GM18868 (cell line): ENCODE measurements around the gene NACC2.

ENCODE experiments used
- ATAC-seq: cut with Tn5 transposase; IDR thresholded peaks from one replicate; pipeline ENCODE4 v1.9.1; 2021; ENCODE audit warnings: mild to moderate bottlenecking, moderate library complexity; ENCODE audit not compliant: unreplicated experiment

The NACC2 gene

DNA sequence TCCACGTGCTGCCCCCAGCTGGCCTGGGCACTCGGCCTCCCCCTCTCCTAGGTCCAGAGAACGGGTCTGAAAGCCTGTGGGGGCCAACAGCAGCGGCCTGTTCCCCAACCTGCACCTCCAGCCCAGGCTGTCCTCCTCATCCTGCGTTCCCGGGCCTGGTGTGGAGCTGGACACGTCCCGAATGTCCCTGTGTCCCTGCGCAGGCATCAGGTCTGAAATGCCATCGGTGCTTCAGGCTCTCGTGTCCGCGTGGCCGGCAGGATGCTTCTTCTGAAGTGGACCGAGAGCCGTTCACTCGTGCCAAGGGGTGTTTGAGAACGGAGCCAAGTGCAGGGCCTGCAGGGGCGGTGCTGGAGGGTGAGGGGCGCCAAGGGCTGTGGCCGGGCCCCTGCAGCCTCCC lies 109.2 kb downstream of the NACC2 start:
- ATAC-seq, result no peak

DNA sequence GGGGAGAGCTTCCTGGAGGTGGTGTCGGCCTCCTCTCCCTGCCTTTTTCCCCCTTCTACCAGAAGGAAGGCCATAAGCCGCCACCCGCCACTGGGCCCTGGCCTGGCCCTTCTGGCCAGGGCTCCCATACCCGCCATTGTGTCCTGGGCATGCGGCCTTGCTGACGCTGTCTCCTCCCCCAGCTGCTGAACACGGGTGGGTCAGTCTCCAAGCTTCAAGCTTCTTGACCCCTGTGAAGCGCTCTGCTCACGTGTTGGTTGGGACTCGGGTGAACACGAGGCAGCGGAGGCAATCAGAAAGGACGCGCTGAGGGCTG lies 109.7 kb downstream of the NACC2 start:
- ATAC-seq, result no peak

DNA sequence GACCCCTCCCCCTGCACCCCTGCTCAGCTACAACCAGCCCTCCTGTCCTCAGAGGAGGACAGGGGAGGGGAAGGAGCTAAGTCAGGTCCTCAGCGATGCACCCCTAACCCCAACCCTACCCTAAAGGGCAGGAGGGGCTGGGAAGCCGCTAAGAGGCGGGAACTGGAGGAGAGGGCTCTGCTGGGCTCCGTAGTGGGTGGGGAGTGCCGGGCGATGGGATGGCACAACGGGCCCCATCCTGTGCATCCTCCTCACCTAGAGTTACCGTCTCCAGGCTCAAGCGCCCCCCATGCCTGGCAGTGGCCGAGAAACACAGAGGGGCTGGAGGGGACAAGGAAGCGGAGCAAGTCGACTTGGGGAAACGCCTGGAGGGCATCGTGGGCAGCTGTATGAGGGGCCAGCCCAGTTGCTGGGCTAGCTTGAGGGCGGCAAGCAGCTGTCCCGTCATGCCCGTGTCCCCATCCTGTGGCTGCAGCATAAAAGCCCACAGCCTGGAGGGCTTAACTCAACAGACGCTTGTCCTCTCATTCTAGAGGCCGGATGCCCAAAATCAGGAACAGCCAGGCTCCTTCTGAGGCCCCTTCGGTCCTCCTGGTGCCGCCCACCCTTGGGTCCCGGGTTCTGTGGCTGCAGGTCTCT lies 110.9 kb downstream of the NACC2 start:
- ATAC-seq, result no peak

DNA sequence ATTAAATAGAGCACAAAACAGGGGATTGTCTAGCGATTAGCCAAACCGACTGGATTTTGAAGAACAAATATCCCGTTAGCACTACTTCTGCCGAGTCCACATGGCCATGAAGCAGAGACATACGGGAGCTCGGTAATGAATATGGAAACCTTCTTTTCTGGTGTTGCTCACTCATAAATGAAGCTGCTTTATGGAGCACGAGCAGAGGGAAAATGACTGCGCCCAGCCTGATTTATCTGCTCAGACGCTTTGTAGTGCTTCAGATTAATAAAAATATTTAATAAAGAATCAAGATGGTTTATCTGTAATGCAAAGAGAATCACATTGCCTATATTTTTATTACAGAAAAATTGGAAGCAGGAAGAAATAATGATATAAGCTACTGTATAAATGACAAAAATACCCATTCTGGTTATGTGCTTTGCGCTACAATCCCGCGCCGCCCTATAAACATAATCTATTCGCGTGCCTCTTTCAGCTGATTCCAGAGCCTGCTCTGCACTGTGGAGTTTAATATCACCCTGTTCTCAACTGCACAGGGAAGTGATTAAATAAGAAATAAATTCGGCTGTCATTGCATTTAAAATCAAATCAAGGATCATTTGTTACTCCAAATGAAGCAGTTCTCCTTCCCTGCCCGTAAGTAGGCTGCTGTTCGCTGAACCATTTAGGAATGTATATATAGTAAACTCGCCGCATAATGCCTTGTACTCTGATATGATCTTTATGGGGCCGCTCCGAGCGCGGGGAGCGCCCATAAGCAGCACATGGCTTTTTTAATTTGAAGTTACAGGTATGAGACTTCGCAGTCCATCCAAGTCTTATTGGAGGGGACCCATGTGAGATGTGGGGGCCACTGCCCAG lies 111.6 kb downstream of the NACC2 start:
- ATAC-seq, result no peak

DNA sequence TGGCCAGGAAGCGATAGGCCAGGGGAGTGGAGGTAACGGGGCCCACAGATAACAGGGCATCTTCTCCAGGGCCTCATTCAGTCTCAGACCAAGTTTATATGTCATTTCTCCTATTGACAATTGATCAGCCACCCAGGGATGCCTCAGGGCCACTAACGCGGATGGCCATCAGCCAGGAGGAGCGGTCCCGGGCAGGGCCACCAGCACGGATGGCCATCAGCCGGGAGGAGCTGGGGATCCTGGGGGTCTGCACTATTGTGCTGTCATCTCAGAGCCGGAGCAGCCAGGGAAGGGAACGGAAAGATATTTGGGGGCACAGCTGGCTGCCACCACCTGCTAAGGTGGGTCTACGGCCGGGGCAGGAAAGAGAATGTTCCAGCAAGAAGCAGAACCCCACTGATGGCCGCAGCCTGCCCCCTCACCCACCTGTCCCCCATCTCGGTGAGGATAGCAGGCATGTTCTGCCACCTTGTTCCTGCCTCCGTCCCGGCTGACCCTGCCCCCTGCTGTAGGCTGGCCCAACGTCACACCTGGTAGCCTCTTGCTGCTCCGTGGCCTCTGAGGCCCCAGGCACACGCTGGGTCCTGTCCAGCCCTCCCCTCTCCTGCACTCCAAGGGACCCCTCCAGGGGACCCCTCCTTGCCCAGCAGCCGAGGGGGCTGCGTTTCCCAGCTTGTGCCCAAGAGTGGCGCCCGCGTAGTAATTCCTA lies 112.4 kb downstream of the NACC2 start:
- ATAC-seq, result no peak

DNA sequence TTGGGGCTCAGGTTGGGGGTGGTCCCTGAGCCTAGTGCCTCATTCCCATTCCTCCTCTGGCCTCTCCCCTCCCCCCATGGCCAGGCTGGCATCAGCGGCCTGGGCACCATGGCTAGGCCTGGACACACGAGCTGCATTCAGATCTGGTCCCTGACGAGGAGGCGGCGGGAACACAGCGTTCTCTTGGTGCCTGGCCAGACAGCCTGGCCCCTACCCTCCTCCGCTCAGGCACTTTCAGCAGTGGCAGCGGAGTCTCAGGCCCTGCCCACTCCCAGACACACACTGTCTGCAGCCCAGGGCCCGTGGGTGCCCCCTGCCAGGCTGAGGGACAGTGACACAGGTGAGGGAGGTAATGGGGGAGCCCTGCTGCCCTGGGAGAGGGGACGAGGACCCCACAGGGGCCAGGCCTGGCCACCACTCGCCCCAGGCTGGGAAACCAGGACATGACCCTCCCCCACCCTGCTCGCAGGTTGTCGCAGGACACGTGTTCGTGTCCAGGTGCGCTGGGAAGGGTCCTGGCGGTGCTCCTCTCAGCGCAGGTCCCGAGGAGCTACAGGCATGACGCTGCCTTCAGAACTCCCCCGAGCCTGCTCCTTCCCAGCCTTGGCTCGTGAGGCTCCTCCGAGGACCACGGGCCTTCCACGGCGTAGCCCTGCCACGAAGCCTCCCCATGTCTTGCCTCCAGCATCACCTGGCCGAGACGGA lies 114.0 kb downstream of the NACC2 start:
- no peak for ATAC-seq

DNA sequence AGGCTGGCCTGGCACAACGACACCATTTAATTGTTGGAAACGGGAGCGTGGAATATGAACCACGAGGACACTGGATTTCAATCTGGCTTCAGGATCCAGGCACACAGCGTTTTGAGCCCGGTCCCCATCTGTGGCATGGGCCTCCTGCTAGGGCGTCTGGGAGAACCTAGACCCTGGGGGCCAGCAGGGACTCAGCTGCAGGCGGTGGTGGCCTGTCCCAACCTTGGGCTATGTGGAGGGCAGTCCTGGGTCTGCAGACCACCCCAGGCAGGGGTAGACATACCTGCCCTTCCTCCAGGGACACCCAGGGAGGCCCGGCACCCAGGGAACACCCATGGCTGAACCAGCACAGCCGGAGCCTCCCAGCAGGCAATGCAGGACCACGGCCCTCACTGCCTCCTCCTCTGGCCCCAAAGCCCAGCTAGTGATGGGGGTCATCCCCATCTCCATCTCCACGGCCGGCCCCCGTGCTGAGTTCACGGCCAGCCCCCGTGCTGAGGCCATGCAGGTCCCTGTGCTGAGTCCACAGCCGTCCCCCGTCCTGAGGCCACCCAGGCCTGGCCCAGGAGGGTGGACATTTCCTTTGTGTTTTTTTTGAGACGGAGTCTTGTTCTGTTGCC lies 115.4 kb downstream of the NACC2 start:
- no peak for ATAC-seq

DNA sequence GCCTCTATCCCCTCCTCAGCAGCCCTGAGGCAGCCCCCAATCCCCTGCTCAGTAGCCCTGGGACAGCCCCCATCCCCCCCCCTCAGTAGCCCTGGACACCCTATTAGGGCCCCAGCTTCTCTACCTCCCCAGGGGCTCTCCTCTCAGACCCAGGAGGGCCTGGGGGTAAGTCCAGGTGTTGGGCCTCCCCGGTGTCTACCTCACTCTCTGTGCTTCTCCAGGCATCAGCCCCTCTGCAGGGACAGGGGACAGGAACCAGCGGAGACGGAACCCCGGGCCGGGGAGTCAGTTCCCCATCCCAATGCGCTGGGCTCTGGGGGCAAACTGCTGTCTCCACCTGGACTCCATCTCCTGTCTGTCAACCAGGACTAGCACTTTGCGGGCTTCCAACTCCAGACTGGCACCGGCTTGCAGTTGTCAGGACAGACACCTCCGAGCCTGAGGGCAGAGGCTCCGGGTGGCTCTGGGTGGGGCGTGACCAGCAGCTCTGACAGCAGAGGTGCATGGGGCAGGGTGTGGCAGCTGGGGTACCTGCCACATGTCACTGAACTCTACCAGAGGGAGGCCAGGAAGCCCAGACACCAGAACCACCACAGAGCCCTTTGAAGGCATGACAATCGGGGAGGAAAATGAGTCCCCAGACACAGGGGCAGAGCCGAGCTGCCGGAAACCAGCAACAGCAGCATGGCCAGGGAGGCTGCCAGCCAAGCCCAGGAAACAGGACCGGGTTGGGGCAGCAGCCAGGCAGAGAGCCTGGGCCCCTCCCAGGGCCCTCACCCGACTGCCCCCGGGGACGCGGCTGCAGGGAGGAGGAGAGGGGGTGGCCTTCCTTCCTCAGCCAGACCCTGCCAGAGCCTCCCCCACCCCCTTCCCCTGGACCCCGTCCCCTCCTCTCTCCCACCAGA lies 116.2 kb downstream of the NACC2 start:
- no peak for ATAC-seq

DNA sequence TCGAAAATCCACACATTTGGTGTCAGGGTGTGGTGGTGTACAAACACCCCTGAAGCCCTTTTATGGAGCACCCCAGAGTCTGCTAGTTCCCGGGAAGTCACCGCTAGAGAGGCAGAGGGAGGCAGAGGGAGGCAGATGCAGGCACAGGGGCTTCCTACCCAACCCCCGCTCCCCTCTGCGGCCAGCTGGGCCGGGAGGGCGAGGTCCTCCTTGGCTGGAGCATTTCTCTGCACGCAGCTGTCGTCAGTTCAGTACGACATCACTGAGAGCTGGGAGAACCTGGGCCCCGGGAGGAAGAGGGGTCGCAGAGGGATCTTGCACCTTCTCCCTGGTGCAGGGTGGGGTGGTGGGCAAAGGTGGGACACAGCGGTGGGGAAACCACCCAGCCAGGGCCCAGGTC lies 118.1 kb downstream of the NACC2 start:
- no peak for ATAC-seq

DNA sequence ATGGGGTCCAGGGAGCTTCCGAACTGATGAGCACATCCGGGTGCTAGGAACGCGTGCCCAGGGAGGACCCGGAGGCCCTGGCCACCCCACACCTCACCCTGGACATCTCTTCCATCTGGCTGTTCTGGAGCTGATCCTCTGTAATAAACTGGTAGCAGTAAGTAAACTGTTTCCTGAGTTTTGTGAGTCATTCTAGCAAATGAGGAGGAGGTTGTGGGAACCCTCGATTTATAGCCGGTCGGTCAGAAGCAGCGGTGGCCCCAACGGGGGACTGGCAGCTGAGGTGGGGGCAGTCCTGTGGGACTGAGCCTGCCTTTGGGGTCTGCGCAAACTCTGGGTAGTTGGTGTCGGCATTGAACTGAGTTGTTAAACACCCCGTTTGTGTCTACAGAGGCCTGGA lies 118.6 kb downstream of the NACC2 start:
- no peak for ATAC-seq

DNA sequence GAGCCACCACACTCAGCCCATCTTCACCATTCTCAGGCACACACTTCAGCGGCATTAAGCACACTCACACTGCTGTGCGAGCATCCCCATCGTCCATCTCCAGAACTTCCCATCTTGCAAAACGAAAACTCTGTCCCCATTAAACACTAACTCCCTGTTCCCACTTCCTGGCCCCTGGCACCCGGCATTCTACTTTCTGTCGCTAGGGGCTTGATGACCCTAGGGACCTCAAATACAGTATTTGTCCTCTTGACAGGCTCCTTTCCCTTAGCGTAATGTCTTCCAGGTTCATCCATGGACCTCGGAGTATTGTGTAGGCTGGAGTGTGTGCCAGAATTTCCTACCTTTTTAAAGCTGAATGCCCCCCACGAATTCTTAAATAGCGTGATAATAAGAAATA lies 119.3 kb downstream of the NACC2 start:
- ATAC-seq, result no peak

DNA sequence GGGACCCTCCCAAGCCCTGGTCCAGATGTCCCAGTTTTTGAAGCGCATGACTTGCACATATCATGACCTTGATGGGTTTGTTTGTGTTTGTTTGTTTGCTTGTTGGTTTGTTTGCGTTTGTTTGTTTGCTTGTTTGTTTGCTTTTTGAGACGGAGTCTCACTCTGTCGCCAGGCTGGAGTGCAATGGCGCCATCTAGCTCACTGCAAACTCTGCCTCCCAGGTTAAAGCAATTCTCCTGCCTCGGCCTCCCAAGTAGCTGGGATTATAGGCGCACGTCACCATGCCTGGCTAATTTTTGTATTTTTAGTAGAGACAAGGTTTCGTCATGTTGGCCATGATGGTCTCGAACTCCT lies 120.9 kb downstream of the NACC2 start:
- no peak for ATAC-seq

DNA sequence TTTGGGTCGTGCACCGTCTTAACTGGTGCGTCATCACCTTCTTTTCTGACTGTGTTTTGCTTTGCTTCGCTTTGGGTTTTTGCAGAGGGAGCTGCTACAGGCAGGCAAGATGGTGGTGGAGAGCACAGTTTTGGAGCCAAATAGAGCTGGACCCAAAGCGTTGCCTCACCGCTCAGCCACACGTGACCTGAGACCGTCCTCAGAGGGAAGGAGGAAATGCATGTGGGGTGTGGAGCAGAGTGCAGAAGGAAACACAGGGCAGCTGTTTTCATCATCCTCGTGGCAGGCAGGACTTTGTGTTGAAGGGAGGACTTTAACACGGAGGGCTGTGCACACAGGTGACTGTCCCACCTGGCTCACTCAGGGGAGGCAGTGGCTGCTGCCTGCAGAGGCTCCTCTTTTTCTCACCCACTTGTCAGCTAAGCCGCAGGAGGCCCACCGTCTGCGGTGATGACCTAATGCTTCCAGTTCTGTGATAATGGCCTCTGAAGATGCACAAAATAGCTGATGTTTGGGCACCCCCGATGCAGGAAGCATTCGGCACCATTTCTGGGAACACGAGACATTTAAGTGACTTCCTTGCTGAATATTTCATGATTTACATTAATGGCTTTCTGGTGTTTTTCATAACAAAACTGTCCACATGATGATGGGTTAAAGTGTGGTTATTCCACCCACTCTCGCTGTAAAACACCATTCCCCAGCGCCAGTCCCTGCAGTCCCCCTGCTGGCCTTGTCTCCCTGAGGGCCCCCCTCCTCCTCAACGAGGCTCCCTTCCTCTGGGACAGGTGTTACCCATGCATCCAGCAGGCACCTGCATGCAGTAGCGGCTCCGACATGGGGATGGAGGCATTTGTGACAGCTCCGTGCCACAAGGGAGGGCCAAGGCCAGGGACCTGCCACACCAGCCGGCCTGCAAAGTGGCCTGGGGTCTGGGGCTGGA lies 121.5 kb downstream of the NACC2 start:
- no peak for ATAC-seq

DNA sequence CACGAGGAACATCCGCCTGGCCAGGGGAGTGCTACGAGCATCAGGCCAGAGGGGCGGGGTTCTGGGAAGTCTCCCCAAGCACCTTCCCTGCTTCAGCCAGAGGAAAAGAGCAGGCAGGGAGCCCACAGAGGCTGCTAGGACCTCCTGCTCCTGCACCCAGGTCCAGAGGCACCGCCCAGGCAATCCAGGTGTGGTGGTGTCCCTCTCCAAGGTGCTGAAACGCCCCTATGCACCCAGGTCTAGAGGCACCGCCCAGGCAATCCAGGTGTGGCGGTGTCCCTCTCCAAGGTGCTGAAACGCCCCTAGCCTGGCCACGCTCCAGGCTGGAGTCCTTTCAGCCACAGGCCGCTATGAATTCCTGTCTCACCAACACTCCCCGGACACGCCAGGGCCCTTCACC lies 123.2 kb downstream of the NACC2 start:
- ATAC-seq, result no peak

DNA sequence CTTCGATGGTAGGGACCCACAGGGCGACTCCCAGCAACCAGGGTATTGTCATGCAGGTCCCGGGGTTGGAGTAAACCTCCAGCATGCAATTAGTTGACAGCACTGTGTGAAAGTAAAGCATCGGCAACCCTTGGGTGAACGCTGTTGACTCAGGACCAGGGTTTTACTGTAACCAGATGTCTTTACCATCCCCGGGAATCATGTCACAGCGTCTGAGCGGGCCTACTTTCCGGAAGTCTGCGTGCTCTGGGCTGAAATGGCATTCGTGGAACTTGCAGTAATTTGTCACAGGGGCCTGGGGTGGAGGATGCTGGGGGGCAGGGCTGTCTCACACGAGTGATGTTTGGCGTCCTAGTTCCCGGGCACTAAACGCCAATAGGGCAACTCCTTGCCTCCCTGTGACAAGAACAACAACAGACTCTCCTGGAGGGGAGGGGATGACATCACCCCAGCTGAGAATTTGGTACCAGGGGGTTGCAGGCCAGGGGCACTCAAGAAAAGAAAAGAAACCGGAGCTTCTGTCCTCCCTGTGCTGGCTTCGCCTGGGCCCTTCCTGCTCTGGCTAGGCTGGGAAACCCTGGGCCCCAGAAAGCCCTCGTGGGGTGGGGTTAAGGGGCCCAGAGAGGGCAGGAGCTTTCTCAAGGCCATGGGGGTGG lies 123.8 kb downstream of the NACC2 start:
- ATAC-seq, result no peak

DNA sequence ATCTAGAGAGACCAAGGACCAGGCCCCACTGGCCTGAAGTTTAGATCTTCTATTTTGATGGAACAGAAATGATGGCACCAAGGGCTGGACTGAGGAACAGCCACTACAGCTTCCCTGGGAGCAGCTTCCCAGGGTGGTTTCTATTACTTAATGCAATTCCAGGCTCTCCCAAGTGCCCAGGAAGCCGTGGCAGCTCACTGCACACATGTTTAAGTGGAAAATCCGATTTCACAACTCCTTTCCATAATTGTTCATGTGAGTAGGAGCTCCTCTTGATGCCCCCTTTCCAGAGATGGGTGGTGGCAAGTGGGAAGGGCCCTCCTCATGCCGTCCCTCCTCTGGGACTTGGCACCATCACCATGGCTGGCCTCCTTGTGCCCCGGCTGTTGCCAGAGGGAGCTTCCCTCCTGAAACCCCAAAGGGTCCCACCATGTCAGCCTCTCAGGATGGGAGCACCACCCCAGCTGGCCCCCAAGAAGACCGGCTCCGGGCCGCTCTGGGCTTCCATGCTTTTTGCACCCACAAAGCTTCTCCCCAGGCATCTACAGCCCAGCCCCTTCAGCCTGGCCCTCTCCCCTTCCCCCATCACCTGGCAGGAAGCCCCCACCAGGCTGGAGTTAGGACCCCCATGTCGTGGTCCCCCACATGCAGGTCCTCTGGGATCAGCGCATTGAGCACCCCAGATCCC lies 124.8 kb downstream of the NACC2 start:
- no peak for ATAC-seq

DNA sequence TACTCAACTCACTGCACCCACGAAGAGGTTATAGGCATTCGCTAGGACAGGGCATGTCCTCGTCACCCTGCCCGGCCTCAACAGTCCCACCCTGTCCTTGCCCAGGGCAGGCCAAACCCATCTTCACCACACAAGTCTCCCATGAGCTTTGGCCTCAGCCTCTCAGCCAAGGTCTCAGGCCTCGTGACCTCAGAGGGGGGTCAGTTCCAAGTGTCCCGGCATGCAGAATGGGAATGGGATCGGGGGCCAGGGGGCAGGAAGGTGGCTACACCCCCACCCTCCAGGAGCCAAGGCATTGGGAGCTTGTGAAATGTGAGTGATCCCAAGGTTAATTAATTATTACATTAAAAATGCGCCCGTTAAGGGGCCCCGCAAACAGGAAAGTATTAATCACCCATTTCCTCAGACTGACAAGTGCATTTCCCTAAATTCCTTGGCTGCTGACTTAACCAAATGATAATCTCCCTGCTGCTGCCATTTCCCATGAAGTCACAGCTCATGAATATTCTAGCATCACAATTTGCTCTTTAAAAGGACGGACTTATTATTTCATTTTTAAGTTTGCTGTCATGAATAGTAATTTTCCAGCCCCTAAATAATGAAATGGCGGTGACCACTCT lies 125.9 kb downstream of the NACC2 start:
- ATAC-seq, result no peak

DNA sequence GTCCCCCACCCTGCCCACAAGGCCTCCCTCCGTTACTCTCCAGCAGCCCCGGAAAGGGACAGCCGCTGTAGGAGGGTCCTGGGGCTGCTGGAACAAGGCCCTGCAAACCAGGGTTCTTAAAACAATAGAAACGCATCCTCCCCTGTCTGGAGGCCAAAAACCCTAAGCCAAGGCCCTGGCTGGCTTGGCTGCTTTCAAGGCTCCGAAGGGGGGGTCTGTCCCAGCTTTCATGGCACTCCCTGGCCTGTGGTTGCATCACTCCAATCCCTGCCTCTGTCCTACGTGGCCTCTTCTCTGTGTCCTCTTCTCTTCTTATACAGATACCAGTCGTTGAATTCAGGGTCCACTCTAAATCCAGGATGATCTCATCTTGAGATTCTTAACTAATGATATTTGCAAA lies 126.5 kb downstream of the NACC2 start:
- no peak for ATAC-seq
